K562 (cell line): ENCODE measurements around the gene TRIM62. TPM values are rescaled to one million over a fixed set of nuclear protein-coding genes. Genes with fewer than 3 reads are reported as not detected.
A peak's percentile ranks its signal among the peaks of the same experiment; 100 is the strongest.

Source experiments
- ATAC-seq: fragments of 200-7000 bp; cut with Tn5 transposase; 3 replicates; pipeline ENCODE4 v1.9.1; 2020; ENCODE audit warnings: moderate library complexity
- BruUV-seq: library from RNA; stranded (reverse); fragments of 400-500 nt; replicated peaks from 2 replicates; lab custom pipeline; 2021; lab: Mats Ljungman, UMichigan
- CTCF ChIA-PET: fragments of 300-600 bp; formaldehyde crosslinking; extraction: SDS; loops from one replicate; lab custom pipeline; 2021; ENCODE audit warnings: low intra/inter-chr PET ratio; lab: Yijun Ruan, JAX
- POLR2A ChIA-PET: fragments of 300-600, 350-650 bp; sonication (Branson Sonifier 250); formaldehyde crosslinking; extraction: SDS; loops from one replicate; lab custom pipeline; 2021; ENCODE audit warnings: antibody characterized with exemption, inconsistent platforms; lab: Yijun Ruan, JAX
- DNase-seq, 4 experiments: peaks; one replicate each; pipeline versions ENCODE4 v3.0.0 to v3.0.0-alpha.2; 2011 to 2018; ENCODE audit warnings: low spot score in 3 of 4, mixed read lengths in 3 of 4; ENCODE audit errors: extremely low read depth in 1 of 4
- FAIRE-seq: peaks from 2 replicates; lab custom pipeline; 2011; peaks lifted over from hg19 to GRCh38; lab: Jason Lieb, UNC
- H2AFZ ChIP-seq: 2 replicates; pipeline ENCODE4 v1.6.0; 2011; ENCODE audit warnings: low read depth, low read length, control low read depth, inconsistent platforms
- H3K27ac ChIP-seq: fragments of 200-600 bp; 3 replicates; pipeline ENCODE4 v1.8.0; 2011; ENCODE audit warnings: low read depth, mild to moderate bottlenecking, control low read depth, inconsistent platforms, low read length, moderate library complexity, mixed read lengths; ENCODE audit errors: extremely low read depth
- H3K27me3 ChIP-seq, 2 experiments: fragments of 300-600 bp in 1 of 2; 2 replicates in 1 of 2; 3 replicates in 1 of 2; pipeline versions ENCODE4 v1.6.0 to v1.8.0; 2011; ENCODE audit warnings: inconsistent platforms in 2 of 2, low read length in 2 of 2, mild to moderate bottlenecking in 1 of 2, mixed read lengths in 1 of 2, moderate library complexity in 1 of 2; ENCODE audit not compliant: control insufficient read depth in 2 of 2, insufficient read depth in 2 of 2
- H3K36me3 ChIP-seq: fragments of 300-600 bp; 3 replicates; pipeline ENCODE4 v1.8.0; 2011; ENCODE audit warnings: mild to moderate bottlenecking, low read length, inconsistent platforms; ENCODE audit not compliant: control insufficient read depth, insufficient read depth
- H3K4me1 ChIP-seq, 2 experiments: fragments of 200-600 bp in 1 of 2; replicated peaks in 1 of 2; 2 replicates in 1 of 2; 3 replicates in 1 of 2; pipeline versions ENCODE4 v1.5.1 to v1.8.0; 2011; ENCODE audit warnings: inconsistent platforms in 2 of 2, low read length in 2 of 2, mild to moderate bottlenecking in 1 of 2, mixed read lengths in 1 of 2, moderate library complexity in 1 of 2; ENCODE audit not compliant: control insufficient read depth in 2 of 2, insufficient read depth in 2 of 2
- H3K4me2 ChIP-seq: 2 replicates; pipeline ENCODE4 v1.6.1; 2011; ENCODE audit warnings: low read length, control low read depth, inconsistent platforms, mixed read lengths; ENCODE audit not compliant: insufficient read depth
- H3K4me3 ChIP-seq: fragments of 200-600 bp; sonication (generic), shearing (Covaris generic); 2 replicates; pipeline ENCODE4 v1.5.1; 2016; ENCODE audit warnings: control low read depth, inconsistent platforms
- H3K79me2 ChIP-seq: fragments of 200-600 bp; 3 replicates; pipeline ENCODE4 v1.8.0; 2011; ENCODE audit warnings: low read length, inconsistent platforms; ENCODE audit not compliant: control insufficient read depth, insufficient read depth
- H3K9ac ChIP-seq, 2 experiments: 2 replicates each; pipeline versions ENCODE4 v1.6.0 to v1.6.1; 2011; ENCODE audit warnings: low read depth in 2 of 2, low read length in 2 of 2, control low read depth in 1 of 2, inconsistent platforms in 1 of 2, mild to moderate bottlenecking in 1 of 2, mixed read lengths in 1 of 2; ENCODE audit not compliant: insufficient read depth in 1 of 2
- H3K9me1 ChIP-seq: one replicate; pipeline ENCODE4 v1.6.0; 2011; ENCODE audit warnings: inconsistent platforms, mild to moderate bottlenecking, low read length, moderate library complexity; ENCODE audit not compliant: control insufficient read depth, insufficient read depth
- H3K9me3 ChIP-seq: replicated peaks from 2 replicates; pipeline ENCODE4 v1.5.1; 2011; ENCODE audit warnings: low read depth, low read length, inconsistent platforms; ENCODE audit not compliant: control insufficient read depth, insufficient read depth
- H4K20me1 ChIP-seq: replicated peaks from 2 replicates; pipeline ENCODE4 v1.6.1; 2011; ENCODE audit warnings: low read length, inconsistent platforms, mixed read lengths; ENCODE audit not compliant: control insufficient read depth, insufficient read depth
- ARHGAP35 ChIP-seq: fragments of 450-650 bp; IDR thresholded peaks from 2 replicates; pipeline ENCODE4 v1.6.1; 2018; ENCODE audit not compliant: partially characterized antibody
- GTF2F1 ChIP-seq: IDR thresholded peaks from 2 replicates; pipeline ENCODE4 v1.6.1; 2011; ENCODE audit warnings: low read depth, low read length, improper control_type of control experiment
- HDGF ChIP-seq: fragments of 450-650 bp; IDR thresholded peaks from 2 replicates; pipeline ENCODE4 v1.6.1; 2016
- HMG20A ChIP-seq: fragments of 450-650 bp; formaldehyde crosslinking; conservative IDR thresholded peaks from 2 replicates; pipeline ENCODE4 v1.4.0; 2020; ENCODE audit warnings: mild to moderate bottlenecking, mixed read lengths
- HMGN3 ChIP-seq: IDR thresholded peaks from 2 replicates; pipeline ENCODE4 v1.6.1; 2011; ENCODE audit warnings: borderline replicate concordance, low read depth, mild to moderate bottlenecking, mixed read lengths, low read length; ENCODE audit not compliant: insufficient read length; ENCODE audit errors: extremely low read depth
- TSC22D4 ChIP-seq: fragments of 450-650 bp; IDR thresholded peaks from 2 replicates; pipeline ENCODE4 v1.6.1; 2016; ENCODE audit warnings: missing genetic modification characterization, missing biosample characterization, control low read depth
- ZBTB33 ChIP-seq: sonication (generic); formaldehyde crosslinking; IDR thresholded peaks from 2 replicates; pipeline ENCODE4 v1.8.1; 2023; ENCODE audit warnings: mild to moderate bottlenecking, missing genetic modification reagents
- ZBTB5 ChIP-seq: fragments of 450-650 bp; IDR thresholded peaks from 2 replicates; pipeline ENCODE4 v1.6.1; 2017; ENCODE audit warnings: antibody characterized with exemption
- ZNF3 ChIP-seq: fragments of 250-450 bp; sonication (Bioruptor Pico); IDR thresholded peaks from 2 replicates; pipeline ENCODE4 v1.5.0; 2021; ENCODE audit warnings: mild to moderate bottlenecking, moderate library complexity
- ZNF644 ChIP-seq: fragments of 200-800 bp; sonication (Bioruptor generic); IDR thresholded peaks from 2 replicates; pipeline ENCODE4 v1.6.1; 2016; ENCODE audit warnings: low read depth, missing genetic modification characterization, missing compliant biosample characterization
- WGBS: fragments of 100-300 bp; shearing (Covaris generic); methylation state at CpG from one replicate; pipeline ENCODE4 v1.1.6; 2016; ENCODE audit warnings: low coverage, mixed read lengths; ENCODE audit not compliant: insufficient coverage; ENCODE audit errors: missing lambda C conversion rate; 5-methylcytosine and 5-hydroxymethylcytosine counted together
- in situ Hi-C: fragments of 300-500 bp; cut with MboI; formaldehyde crosslinking; loops from 4 replicates; pipeline ENCODE4 v1.15.0; 2018; ENCODE audit warnings: inconsistent platforms, mixed read lengths
- intact Hi-C: fragments of 100-400 bp; cut with micrococcal nuclease; formaldehyde crosslinking; loops from 2 replicates; pipeline ENCODE4 v1.14.2; 2022
- polyA plus RNA-seq, 8 experiments: library from polyadenylated mRNA; depleted of rRNA in 4 of 8; stranded (reverse) in 5 of 8; unstranded in 3 of 8; fragments of >200 nt; fragmentation: Nextera tagmentation in 2 of 8; fragmentation: Illumina TruSeq in 1 of 8; extraction: Ambion mirVana in 2 of 8; extraction: Trizol in 1 of 8; gene quantifications; 2 replicates each; pipeline versions ENCODE4 v1.2.1 to v1.2.3, GENCODE V29; 2011 to 2014; ENCODE audit warnings: inconsistent platforms in 1 of 8, missing spikeins in 1 of 8
- total RNA-seq, 7 experiments: library from RNA; depleted of rRNA in 6 of 7; stranded (reverse); fragments of >200 nt in 6 of 7; fragmentation: Illumina TruSeq in 2 of 7; extraction: Trizol in 2 of 7; gene quantifications; 2 replicates each; pipeline versions ENCODE4 v1.2.1 to v1.2.3, GENCODE V29; 2011 to 2021; ENCODE audit warnings: low replicate concordance in 1 of 7
- TF ChIP-seq, protein P1 (sequence below): fragments of 450-650 bp; formaldehyde crosslinking; conservative IDR thresholded peaks from 2 replicates; pipeline ENCODE4 v1.4.0; 2022; ENCODE audit warnings: mild to moderate bottlenecking, missing genetic modification characterization

Gene TRIM62
- total and polyA plus RNA-seq, 9 of the 15 experiments (the other 6 are each of a cell fraction or from before 2014, with no cell fraction given), result 0.18 to 2.3 (median 0.52) TPM

DNA sequence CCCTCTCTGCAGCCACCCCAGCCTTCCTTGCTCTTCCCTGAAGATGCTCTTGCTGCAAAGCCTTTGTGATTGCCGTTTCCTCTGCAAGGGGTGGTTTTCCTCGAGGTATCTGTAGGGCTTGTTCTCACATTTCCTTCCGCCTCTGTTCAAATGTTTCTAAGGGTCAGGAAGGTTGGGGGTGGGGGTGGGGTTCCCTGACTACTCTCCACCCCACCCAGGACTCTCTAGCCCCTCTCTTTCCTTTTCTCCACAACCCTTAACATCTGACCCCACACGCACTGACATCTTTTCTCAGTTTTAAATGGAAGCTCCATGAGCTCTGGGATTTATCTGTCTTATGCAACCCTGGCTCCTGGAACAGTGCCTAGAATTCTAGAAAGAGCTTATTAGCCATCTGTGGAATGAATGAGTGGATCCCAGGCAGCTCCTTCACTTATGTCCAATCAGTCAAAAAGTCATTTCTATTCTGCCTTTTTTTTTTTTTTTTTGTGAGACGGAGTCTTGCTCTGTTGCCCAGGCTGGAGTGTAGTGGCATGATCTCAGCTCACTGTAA lies 47.2 kb upstream of the TRIM62 start:
- no peak overlapping the region for H3K4me2 ChIP-seq
- H4K20me1 ChIP-seq, result no peaks in the 10 kb centered on the region
- POLR2A ChIA-PET, result interaction anchor here (0.7 kb wide), 2 partner anchors 24 to 162 kb away, joined by 3 to 4 read pairs; no protein-coding TSS in a partner anchor
- CTCF ChIA-PET, result no interaction called here
- no TSS peak for BruUV-seq
- 1% methylated on average over 5 of the region's 5 CpGs for WGBS
- in situ Hi-C loops (no loop called here), intact Hi-C loops (no loop called here)
- no peak overlapping the region for H3K9ac ChIP-seq
- no peaks in the 10 kb centered on the region for H3K36me3 ChIP-seq
- DNase-seq (peak in 1 of 4 experiments; percentile 5), ATAC-seq (no peak), FAIRE-seq (no peak)
- no peaks in the 10 kb centered on the region for H3K9me1 ChIP-seq
- H3K4me3 ChIP-seq, result no peak overlapping the region
- peaks cover 20 to 29% of the 10 kb centered on the region in 2 experiments; a peak in 4 of 5 replicates for H3K27me3 ChIP-seq
- H3K27ac ChIP-seq, result no peak overlapping the region
- no peaks in the 10 kb centered on the region for H3K79me2 ChIP-seq
- TF ChIP-seq ARHGAP35 (no peak), HDGF (no peak), TSC22D4 (no peak)
- TF ChIP-seq, protein P1, sequence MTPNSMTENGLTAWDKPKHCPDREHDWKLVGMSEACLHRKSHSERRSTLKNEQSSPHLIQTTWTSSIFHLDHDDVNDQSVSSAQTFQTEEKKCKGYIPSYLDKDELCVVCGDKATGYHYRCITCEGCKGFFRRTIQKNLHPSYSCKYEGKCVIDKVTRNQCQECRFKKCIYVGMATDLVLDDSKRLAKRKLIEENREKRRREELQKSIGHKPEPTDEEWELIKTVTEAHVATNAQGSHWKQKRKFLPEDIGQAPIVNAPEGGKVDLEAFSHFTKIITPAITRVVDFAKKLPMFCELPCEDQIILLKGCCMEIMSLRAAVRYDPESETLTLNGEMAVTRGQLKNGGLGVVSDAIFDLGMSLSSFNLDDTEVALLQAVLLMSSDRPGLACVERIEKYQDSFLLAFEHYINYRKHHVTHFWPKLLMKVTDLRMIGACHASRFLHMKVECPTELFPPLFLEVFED (CRISPR knock-in tag), result no peak
- H3K9me3 ChIP-seq, result no peaks in the 10 kb centered on the region
- H2AFZ ChIP-seq, result no peak overlapping the region
- no peaks in the 10 kb centered on the region for H3K4me1 ChIP-seq

DNA sequence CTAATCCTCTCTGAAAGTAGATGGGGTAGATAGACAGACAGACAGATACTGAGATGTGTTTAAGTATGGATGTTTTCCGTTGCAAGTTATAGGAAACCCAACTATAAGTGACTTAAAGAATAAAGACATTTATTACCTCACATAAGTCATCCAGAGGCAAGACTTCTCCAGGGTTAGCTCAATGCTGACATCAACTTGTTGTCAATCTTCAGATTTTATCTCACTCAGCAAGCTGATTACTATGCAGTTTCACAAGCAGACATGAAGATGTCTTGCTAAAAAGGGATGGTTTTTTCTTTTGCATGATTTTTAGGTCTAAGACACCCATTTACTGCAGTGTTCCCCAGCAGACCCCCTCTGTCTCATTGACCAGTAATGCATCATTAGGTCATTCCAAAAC lies 43.7 kb upstream of the TRIM62 start:
- no peaks in the 10 kb centered on the region for H3K36me3 ChIP-seq
- H3K4me1 ChIP-seq, result no peaks in the 10 kb centered on the region
- H3K4me3 ChIP-seq, result no peak overlapping the region
- no peak overlapping the region for H3K27ac ChIP-seq
- intact Hi-C loops (no loop called here), in situ Hi-C loops (no loop called here)
- WGBS, result 0% methylated on average over 1 of the region's 1 CpG
- no peaks in the 10 kb centered on the region for H3K9me1 ChIP-seq
- CTCF ChIA-PET, result no interaction called here
- ATAC-seq (no peak), DNase-seq (no peak), FAIRE-seq (no peak)
- BruUV-seq, result no TSS peak
- H3K9me3 ChIP-seq, result no peaks in the 10 kb centered on the region
- H3K27me3 ChIP-seq, result peaks cover 4% of the 10 kb centered on the region in 2 experiments; a peak in 4 of 5 replicates
- H2AFZ ChIP-seq, result no peak overlapping the region
- no peak overlapping the region for H3K4me2 ChIP-seq
- no peaks in the 10 kb centered on the region; the same call in 1 of the 2 replicates for H4K20me1 ChIP-seq
- H3K9ac ChIP-seq, result no peak overlapping the region
- POLR2A ChIA-PET, result no interaction called here
- H3K79me2 ChIP-seq, result no peaks in the 10 kb centered on the region
- TF ChIP-seq ZNF644 (tag), result no peak
- no peak for TF ChIP-seq HMG20A (CRISPR knock-in tag)
- no peak for TF ChIP-seq GTF2F1
- TF ChIP-seq HMGN3, result no peak
- no peak for TF ChIP-seq ZNF3 (CRISPR knock-in tag)
- TF ChIP-seq ZBTB33 (CRISPR knock-in tag), result no peak
- TF ChIP-seq ZBTB5, result no peak
